HEK293 (cell line): ENCODE measurements around the gene SEMA4B.

ENCODE experiments used
- BCL11A ChIP-seq: fragments of 450-650 bp; formaldehyde crosslinking; IDR thresholded peaks from 2 replicates; pipeline ENCODE4 v1.5.1; 2016; ENCODE audit warnings: low read depth, missing biosample characterization, missing genetic modification characterization
- CTCF ChIP-seq: fragments of 450-650 bp; formaldehyde crosslinking; IDR thresholded peaks from 2 replicates; pipeline ENCODE4 v1.5.1; 2016; ENCODE audit warnings: missing biosample characterization, missing genetic modification characterization
- YY1 ChIP-seq: fragments of 450-650 bp; formaldehyde crosslinking; IDR thresholded peaks from 2 replicates; pipeline ENCODE4 v1.5.1; 2018; ENCODE audit warnings: missing biosample characterization, missing genetic modification characterization
- ZFP37 ChIP-seq: fragments of 450-650 bp; formaldehyde crosslinking; IDR thresholded peaks from 2 replicates; pipeline ENCODE4 v1.5.1; 2016; ENCODE audit warnings: missing biosample characterization, missing genetic modification characterization
- ZNF10 ChIP-seq: fragments of 450-650 bp; formaldehyde crosslinking; IDR thresholded peaks from 2 replicates; pipeline ENCODE4 v1.5.1; 2017; ENCODE audit warnings: missing biosample characterization, missing genetic modification characterization
- ZNF140 ChIP-seq: fragments of 450-650 bp; formaldehyde crosslinking; IDR thresholded peaks from 2 replicates; pipeline ENCODE4 v1.5.1; 2016; ENCODE audit warnings: missing biosample characterization, missing genetic modification characterization
- ZNF292 ChIP-seq: fragments of 450-650 bp; formaldehyde crosslinking; IDR thresholded peaks from 2 replicates; pipeline ENCODE4 v1.5.1; 2016; ENCODE audit warnings: low read depth, missing biosample characterization, missing genetic modification characterization, borderline replicate concordance
- ZSCAN23 ChIP-seq: fragments of 450-650 bp; formaldehyde crosslinking; IDR thresholded peaks from 2 replicates; pipeline ENCODE4 v1.5.1; 2016; ENCODE audit warnings: missing biosample characterization, missing genetic modification characterization
- ZXDB ChIP-seq: fragments of 450-650 bp; formaldehyde crosslinking; IDR thresholded peaks from 2 replicates; pipeline ENCODE4 v1.5.1; 2016; ENCODE audit warnings: missing biosample characterization, missing genetic modification characterization

- TF ChIP-seq CTCF (tag by site-specific recombination): no peak
- no peak for TF ChIP-seq YY1
- no peak for TF ChIP-seq ZNF10 (tag by site-specific recombination)
- TF ChIP-seq BCL11A (tag by site-specific recombination): no peak
- TF ChIP-seq ZFP37 (tag by site-specific recombination): no peak
- no peak for TF ChIP-seq ZXDB
- no peak for TF ChIP-seq ZNF140 (tag by site-specific recombination)
- no peak for TF ChIP-seq ZSCAN23 (tag by site-specific recombination)
- no peak for TF ChIP-seq ZNF292
These were observed 47.5 kb upstream of the SEMA4B start for GRCh38 chr15:90153658-90154057.
